DMS114 treated with DMSO at 0.1 percent for 48 hours (cell line): Measurements from ENCODE around the gene ACOT6.
A peak's percentile ranks its signal among the peaks of the same experiment; 100 is the strongest.
"Not testable (repeated sequence)": the region's sequence is repeated elsewhere in the genome, so short reads cannot be mapped to it uniquely, and the experiment has no call there.

Source experiments
- DNase-seq: peaks from one replicate; lab custom pipeline; 2025; ENCODE audit not compliant: unreplicated experiment; lab: John Stamatoyannopoulos, UW

The ACOT6 gene

DNA sequence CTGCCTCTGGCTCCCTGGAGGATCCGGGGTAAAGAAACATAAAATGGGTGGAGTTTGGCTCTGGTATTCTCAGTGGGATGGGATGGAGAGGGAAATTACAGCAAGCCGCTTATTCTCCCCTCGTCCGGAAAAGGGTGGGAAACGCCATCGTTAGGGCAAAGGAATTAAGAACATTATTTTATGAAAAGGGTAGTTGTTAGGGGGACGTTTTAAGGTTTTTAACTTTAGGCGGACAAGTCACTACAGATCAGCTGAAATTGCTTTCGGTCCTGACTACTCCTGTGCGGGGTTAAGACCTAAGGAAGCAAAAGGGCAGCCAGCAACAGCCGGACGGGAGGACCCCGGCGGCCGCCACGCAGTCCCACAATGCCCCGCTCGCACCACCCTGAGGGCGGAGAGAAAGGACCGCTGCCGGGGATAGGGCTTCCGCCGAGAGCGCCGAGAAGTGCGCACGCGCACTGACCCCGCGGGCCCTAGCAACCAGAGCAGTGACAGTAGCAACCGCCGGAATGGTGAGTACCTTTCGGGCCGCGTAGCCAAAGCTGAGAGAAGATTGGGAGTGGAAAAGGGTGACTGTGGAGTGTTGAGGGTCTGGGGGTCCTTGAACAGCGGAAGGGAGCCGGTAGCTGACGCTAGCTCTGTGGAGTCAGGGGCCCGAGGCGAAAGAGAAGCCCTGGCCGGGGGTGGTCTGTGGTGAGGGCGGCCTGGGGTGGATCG, 32.4 kb downstream of the ACOT6 start, which contains the start of gene DNAL1:
Gene DNAL1 (plus strand): TSS at position 456 of the 717 bp plus-strand sequence. CDS start 54 bp downstream, at position 510.
- DNase-seq: peak; percentile 76

GRCh38 chr14:73645248-73645610, 32.9 kb downstream of the ACOT6 start:
- DNase-seq: no peak

DNA sequence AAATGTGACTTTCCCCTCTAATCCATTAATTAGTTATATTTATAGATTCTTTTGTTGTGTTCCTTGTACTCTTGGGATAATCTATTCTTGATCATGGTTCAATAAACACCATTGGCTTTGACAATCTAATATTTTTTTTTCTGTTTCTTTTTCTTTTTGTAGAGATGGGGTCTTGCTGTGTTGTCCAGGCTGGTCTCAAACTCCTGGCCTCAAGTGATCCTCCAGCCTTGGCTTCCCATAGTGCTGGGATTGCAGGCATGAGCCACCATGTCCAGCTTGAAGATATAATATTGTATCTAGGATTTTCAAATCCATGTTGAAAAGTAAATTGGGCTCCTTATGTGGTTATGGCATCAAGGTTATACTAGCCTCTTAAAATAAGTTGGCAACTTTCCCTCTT, 38.7 kb downstream of the ACOT6 start:
- DNase-seq: no peak

GRCh38 chr14:73655851-73656250, 43.5 kb downstream of the ACOT6 start:
- no peak for DNase-seq

- DNase-seq: not testable (repeated sequence)
Measured at GRCh38 chr14:73659202-73659601, 46.9 kb downstream of the ACOT6 start.

GRCh38 chr14:73660511-73660910, 48.2 kb downstream of the ACOT6 start:
- no peak for DNase-seq

DNA sequence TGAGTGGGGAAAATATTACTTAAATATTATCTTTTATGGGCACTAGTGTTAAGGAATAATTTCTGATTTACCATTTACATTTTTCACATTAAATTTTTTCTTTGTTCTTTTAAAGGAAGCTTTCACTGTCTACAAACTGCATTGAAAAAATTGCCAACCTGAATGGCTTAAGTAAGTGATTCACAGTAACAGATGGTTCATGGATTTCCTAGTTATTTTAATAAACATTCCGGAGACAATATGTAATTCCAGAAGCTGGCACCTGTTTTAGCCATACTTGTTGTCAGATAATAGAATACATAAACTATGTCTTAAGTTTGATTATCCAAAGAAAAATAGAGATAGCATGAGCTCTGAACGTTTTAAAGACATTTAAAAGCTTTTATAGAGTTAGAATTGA, 49.6 kb downstream of the ACOT6 start:
- DNase-seq: no peak

- DNase-seq: no peak
Measured at GRCh38 chr14:73662487-73662943, 50.2 kb downstream of the ACOT6 start.

DNA sequence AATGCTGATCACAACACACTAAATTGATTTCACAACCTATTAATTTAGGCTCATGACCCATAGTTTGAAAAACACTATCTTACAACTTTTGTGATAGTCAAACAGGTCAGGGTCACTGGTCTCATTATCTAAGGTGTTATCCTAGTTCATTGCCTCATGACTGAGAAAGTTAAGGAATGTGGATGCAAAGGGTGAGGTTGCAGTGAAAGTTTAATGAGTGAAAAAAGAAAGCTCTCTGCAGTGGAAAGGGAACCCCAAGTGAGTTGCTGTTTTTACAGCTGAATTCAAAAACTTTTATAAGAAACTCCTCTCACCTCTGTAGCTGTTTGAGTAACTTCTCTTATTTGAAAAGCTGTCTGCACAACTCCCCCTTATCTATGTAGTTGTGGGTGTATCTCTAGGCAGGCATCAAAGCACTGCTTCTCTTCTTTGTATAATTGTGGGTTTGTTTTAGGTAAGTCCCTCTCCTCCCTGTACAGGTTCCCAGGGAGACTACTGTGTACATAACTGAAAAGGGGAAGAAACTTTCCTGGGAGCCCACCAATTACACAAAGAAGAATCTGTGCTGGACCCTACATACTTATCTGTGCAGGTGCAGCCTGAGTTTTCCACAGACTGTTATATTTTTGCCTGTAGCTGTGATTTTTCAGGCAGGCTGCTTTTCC, 51.4 kb downstream of the ACOT6 start:
- DNase-seq: no peak

DNA sequence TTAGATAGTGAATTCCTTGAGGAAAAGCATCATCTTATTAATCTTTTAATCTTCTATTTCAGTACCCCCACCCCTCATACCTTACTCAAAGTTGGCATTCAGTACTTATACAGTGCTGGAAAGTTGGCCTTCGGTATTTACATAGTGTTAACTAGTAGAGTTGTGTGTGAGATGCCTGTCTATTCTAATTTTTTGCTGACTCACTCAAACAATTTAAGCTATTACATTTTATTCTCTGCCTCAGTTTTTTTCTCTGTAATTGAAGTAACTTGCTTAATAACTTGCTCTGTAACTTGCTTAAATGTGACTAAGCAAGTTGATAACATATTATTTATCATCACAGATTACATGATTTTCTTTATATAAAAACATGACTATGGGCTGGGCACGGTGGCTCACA, 52.8 kb downstream of the ACOT6 start:
- DNase-seq: no peak

DNA sequence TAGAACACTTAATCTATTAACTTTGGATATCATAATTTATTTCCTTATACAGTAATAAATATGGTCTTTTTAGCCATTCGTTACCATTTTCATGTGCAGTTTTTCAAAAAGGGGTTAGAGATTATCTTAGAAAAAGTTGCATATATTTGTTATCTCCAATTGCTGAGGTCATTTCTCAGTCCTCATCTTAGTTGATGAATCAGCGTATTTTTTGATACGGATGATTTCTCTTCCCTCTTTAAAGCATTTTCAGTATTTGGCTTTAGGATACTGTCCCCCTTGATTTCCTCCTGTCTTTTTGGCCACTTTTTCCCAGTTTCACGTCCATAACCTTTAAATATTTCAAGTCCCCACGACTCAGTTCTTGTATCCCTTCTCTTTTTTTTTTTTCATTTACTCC, 54.3 kb downstream of the ACOT6 start:
- DNase-seq: no peak

DNA sequence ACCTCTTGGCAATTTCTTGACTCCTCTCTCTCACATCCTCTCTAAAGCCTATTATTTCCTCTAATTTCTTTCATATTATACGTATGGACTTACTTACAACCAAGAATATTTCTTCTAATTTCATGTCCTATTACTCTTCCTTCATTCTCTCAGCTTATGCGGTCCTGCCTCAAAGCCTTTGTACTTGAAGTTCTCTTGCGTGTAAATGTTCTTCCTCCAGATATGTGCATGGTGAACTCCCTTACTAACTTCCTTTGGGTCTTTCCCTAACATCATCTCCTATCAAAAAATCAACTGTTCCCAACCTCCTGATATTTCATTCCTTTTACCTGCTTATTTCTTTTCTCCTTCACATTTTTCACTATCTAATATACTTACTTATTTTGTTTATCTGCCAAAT, 55.5 kb downstream of the ACOT6 start:
- no peak for DNase-seq
